Measurements from ENCODE around the gene DSG3. TPM values are rescaled to one million over a fixed set of nuclear protein-coding genes. Genes with fewer than 3 reads are reported as not detected.

DSG3 gene
- total and polyA plus RNA-seq, 10 of the 15 experiments (the other 5 are each of a cell fraction or from before 2014, with no cell fraction given) = 0.01 to 0.36 (median 0.30) TPM

DNA sequence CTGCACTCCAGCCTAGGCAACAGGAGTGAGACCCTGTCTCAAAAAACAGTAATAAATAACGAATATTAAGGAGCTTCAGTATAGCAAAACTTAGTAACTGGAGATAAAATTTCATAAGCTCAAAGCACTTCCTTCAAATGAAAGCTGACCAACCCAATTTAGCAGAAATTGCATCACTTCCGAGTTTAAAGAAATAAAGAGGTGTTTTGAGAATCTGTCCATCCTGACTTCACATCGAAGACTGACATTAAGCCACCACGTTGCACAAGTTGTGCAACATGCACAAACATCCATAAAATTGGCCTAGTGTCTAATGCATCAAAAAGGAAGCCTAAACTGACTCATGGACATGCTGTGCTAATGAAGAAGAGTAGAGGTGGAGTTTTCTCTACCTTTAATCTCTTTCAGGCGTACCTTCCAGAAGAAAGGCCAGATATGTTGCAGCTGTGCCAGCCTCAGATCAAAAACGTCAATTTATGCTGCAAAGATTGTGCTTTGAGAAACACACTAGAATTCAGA is 7.7 kb upstream of the DSG3 start:
- H3K9ac ChIP-seq (ENCODE audit: control insufficient read depth, insufficient read depth, low read length) = no peak overlapping the region
- TF ChIP-seq YY1 (IDR thresholded peaks at IDR 0.05; ENCODE audit: low read depth, low read length) (no peak), REST (IDR thresholded peaks at IDR 0.05; ENCODE audit: low read depth, low read length) (no peak), PML (IDR thresholded peaks at IDR 0.05; ENCODE audit: low read length) (no peak), ATF3 (IDR thresholded peaks at IDR 0.05; ENCODE audit: borderline replicate concordance, extremely low read depth, low read depth, low read length) (no peak), HCFC1 (IDR thresholded peaks at IDR 0.05; ENCODE audit: low read length) (no peak), CREM (IDR thresholded peaks at IDR 0.05; ENCODE audit: low read depth) (no peak), KLF5 (IDR thresholded peaks at IDR 0.05; ENCODE audit: partially characterized antibody) (no peak), NFYB (IDR thresholded peaks at IDR 0.05; ENCODE audit: insufficient read depth, low read depth, low read length) (no peak), RELA (IDR thresholded peaks at IDR 0.05; ENCODE audit: borderline replicate concordance, partially characterized antibody) (no peak)
- TF ChIP-seq, protein P1, sequence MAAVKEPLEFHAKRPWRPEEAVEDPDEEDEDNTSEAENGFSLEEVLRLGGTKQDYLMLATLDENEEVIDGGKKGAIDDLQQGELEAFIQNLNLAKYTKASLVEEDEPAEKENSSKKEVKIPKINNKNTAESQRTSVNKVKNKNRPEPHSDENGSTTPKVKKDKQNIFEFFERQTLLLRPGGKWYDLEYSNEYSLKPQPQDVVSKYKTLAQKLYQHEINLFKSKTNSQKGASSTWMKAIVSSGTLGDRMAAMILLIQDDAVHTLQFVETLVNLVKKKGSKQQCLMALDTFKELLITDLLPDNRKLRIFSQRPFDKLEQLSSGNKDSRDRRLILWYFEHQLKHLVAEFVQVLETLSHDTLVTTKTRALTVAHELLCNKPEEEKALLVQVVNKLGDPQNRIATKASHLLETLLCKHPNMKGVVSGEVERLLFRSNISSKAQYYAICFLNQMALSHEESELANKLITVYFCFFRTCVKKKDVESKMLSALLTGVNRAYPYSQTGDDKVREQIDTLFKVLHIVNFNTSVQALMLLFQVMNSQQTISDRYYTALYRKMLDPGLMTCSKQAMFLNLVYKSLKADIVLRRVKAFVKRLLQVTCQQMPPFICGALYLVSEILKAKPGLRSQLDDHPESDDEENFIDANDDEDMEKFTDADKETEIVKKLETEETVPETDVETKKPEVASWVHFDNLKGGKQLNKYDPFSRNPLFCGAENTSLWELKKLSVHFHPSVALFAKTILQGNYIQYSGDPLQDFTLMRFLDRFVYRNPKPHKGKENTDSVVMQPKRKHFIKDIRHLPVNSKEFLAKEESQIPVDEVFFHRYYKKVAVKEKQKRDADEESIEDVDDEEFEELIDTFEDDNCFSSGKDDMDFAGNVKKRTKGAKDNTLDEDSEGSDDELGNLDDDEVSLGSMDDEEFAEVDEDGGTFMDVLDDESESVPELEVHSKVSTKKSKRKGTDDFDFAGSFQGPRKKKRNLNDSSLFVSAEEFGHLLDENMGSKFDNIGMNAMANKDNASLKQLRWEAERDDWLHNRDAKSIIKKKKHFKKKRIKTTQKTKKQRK (IDR thresholded peaks at IDR 0.05; ENCODE audit: low read depth, low read length) = no peak
- TF ChIP-seq, protein P2, sequence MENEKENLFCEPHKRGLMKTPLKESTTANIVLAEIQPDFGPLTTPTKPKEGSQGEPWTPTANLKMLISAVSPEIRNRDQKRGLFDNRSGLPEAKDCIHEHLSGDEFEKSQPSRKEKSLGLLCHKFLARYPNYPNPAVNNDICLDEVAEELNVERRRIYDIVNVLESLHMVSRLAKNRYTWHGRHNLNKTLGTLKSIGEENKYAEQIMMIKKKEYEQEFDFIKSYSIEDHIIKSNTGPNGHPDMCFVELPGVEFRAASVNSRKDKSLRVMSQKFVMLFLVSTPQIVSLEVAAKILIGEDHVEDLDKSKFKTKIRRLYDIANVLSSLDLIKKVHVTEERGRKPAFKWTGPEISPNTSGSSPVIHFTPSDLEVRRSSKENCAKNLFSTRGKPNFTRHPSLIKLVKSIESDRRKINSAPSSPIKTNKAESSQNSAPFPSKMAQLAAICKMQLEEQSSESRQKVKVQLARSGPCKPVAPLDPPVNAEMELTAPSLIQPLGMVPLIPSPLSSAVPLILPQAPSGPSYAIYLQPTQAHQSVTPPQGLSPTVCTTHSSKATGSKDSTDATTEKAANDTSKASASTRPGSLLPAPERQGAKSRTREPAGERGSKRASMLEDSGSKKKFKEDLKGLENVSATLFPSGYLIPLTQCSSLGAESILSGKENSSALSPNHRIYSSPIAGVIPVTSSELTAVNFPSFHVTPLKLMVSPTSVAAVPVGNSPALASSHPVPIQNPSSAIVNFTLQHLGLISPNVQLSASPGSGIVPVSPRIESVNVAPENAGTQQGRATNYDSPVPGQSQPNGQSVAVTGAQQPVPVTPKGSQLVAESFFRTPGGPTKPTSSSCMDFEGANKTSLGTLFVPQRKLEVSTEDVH (IDR thresholded peaks at IDR 0.05; ENCODE audit: low read depth, partially characterized antibody) = no peak
- TF ChIP-seq, protein P3, sequence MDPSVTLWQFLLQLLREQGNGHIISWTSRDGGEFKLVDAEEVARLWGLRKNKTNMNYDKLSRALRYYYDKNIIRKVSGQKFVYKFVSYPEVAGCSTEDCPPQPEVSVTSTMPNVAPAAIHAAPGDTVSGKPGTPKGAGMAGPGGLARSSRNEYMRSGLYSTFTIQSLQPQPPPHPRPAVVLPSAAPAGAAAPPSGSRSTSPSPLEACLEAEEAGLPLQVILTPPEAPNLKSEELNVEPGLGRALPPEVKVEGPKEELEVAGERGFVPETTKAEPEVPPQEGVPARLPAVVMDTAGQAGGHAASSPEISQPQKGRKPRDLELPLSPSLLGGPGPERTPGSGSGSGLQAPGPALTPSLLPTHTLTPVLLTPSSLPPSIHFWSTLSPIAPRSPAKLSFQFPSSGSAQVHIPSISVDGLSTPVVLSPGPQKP (IDR thresholded peaks at IDR 0.05; ENCODE audit: low read depth, low read length) = no peak

More for the DNA sequence above, 7.7 kb upstream of the DSG3 start:
- RAD21 ChIA-PET (ENCODE audit: unreplicated experiment) = interaction anchor here (1.3 kb wide), 1 partner anchor 60 kb away, joined by 3 read pairs; no protein-coding TSS in a partner anchor
- H3K4me1 ChIP-seq (ENCODE audit: control insufficient read depth, insufficient read depth, low read length) = no peaks in the 10 kb centered on the region
- no peak overlapping the region for H3K27ac ChIP-seq (ENCODE audit: control insufficient read depth, insufficient read depth)
- no peak overlapping the region for H2AFZ ChIP-seq (ENCODE audit: control insufficient read depth, low read depth, low read length)
- in situ Hi-C loops (cut with MboI) (no loop called here), intact Hi-C loops (cut with micrococcal nuclease; ENCODE audit: unreplicated experiment) (no loop called here)
- H3K4me3 ChIP-seq = no peak overlapping the region
- POLR2A ChIA-PET = interaction anchor here (0.6 kb wide), 1 partner anchor 65 kb away, joined by 5 read pairs; no protein-coding TSS in a partner anchor
- no peaks in the 10 kb centered on the region; a peak in 2 of 4 replicates for H3K27me3 ChIP-seq (replicated peaks in 1 of 2; ENCODE audit: control insufficient read depth in 2 of 2, insufficient read depth in 2 of 2, low read length in 1 of 2)
- CTCF ChIA-PET = interaction anchor here (0.7 to 3.0 kb wide), 2 partner anchors 15 to 16 kb away, joined by 3 to 17 read pairs; no protein-coding TSS in a partner anchor
- FAIRE-seq = no peak
- no peaks in the 10 kb centered on the region for H3K9me3 ChIP-seq (replicated peaks; ENCODE audit: control insufficient read depth, insufficient read depth, low read length)
- H3K79me2 ChIP-seq (ENCODE audit: control insufficient read depth, insufficient read depth, low read length) = no peaks in the 10 kb centered on the region
- no peak for ATAC-seq
- H3K36me3 ChIP-seq (ENCODE audit: control insufficient read depth in 2 of 2, insufficient read depth in 2 of 2, low read length in 1 of 2) = no peaks in the 10 kb centered on the region
- H4K20me1 ChIP-seq (ENCODE audit: control insufficient read depth, insufficient read depth) = no peaks in the 10 kb centered on the region
- H3K4me2 ChIP-seq (ENCODE audit: control insufficient read depth, insufficient read depth) = no peak overlapping the region
- BruUV-seq (replicated peaks) = no TSS peak
- 4% methylated on average over 6 of the region's 6 CpGs for WGBS (ENCODE audit: insufficient coverage, insufficient replicate concordance, low lambda C conversion rate, missing lambda C conversion rate)
- SMC1A ChIA-PET (ENCODE audit: uncharacterized antibody, unreplicated experiment) = interaction anchor here (1.6 to 2.2 kb wide), 2 partner anchors 12 to 15 kb away, joined by 5 to 6 read pairs; no protein-coding TSS in a partner anchor
- no peak for DNase-seq (ENCODE audit: low read depth, low spot score)

Measured in GM12878 (cell line).